Liver (tissue), 3 donors: Measurements from ENCODE around the gene GSTA1.

ENCODE experiments used
- REST ChIP-seq: IDR thresholded peaks from 2 replicates; pipeline ENCODE4 v1.6.1; 2016; ENCODE audit warnings: antibody characterized with exemption, mild to moderate bottlenecking
- RXRA ChIP-seq, 2 donors: IDR thresholded peaks; 2 replicates each; pipeline ENCODE4 v1.6.1; 2017 to 2018; ENCODE audit warnings: antibody characterized with exemption in 2 of 2, mild to moderate bottlenecking in 1 of 2
- SP1 ChIP-seq: IDR thresholded peaks from 2 replicates; pipeline ENCODE4 v1.6.1; 2018; ENCODE audit warnings: antibody characterized with exemption, mild to moderate bottlenecking
- TF ChIP-seq, protein P1 (sequence below): fragments of 150-350 bp; IDR thresholded peaks from 2 replicates; pipeline ENCODE4 v1.5.1; 2017; ENCODE audit warnings: improper control_type of control experiment, low read depth, low read length; ENCODE audit not compliant: missing input control
- donor health status: healthy.
- donor health status: healthy.

DNA sequence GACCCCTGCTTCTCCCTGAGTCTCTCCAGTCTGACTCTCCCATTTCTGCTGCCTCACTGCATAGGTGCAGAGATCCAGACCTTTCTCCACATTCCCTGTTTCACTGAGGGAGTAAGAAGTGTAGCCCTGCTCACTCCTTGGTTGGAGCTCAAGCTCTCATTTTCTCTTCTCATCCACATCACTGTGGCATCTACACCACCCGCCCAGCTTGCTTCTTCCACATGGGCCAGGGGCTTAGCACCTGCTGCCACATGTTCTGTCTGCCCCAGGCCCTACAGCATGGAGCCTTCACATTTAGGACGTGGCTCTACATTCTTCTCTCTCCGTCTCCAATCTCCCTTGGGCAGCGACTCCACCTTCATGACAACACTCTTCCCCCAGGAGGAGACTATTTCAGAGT is 45.5 kb upstream of the GSTA1 start:
- TF ChIP-seq, protein P1, sequence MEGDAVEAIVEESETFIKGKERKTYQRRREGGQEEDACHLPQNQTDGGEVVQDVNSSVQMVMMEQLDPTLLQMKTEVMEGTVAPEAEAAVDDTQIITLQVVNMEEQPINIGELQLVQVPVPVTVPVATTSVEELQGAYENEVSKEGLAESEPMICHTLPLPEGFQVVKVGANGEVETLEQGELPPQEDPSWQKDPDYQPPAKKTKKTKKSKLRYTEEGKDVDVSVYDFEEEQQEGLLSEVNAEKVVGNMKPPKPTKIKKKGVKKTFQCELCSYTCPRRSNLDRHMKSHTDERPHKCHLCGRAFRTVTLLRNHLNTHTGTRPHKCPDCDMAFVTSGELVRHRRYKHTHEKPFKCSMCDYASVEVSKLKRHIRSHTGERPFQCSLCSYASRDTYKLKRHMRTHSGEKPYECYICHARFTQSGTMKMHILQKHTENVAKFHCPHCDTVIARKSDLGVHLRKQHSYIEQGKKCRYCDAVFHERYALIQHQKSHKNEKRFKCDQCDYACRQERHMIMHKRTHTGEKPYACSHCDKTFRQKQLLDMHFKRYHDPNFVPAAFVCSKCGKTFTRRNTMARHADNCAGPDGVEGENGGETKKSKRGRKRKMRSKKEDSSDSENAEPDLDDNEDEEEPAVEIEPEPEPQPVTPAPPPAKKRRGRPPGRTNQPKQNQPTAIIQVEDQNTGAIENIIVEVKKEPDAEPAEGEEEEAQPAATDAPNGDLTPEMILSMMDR: no peak
- TF ChIP-seq SP1: no peak
- TF ChIP-seq RXRA (IDR thresholded peaks at IDR 0.05): no peak
- TF ChIP-seq REST: no peak
